Measurements from ENCODE around the gene PTPRR. TPM values are rescaled to one million over a fixed set of nuclear protein-coding genes. Genes with fewer than 3 reads are reported as not detected.

Gene PTPRR
- total and polyA plus RNA-seq, 2 donors (not counting 3 experiments of a cell fraction or from before 2014, with no cell fraction given) = 0.46 to 1.1 TPM

- Histone ChIP-seq H3K79me2 (ENCODE audit: control insufficient read depth, insufficient read depth, low read length) (no peaks in the 10 kb centered on the region), H4K20me1 (replicated peaks; ENCODE audit: control insufficient read depth, extremely low read depth, insufficient read depth, low read length) (no peaks in the 10 kb centered on the region), H3K4me2 (ENCODE audit: insufficient read depth, low read length) (no peak overlapping the region), H3K27ac (ENCODE audit: insufficient read depth, low read depth, low read length) (no peak overlapping the region), H3K9ac (replicated peaks; ENCODE audit: extremely low read depth, insufficient read depth, low read length) (no peak overlapping the region), H3K9me3 (replicated peaks; ENCODE audit: control insufficient read depth, insufficient read depth, low read length) (no peaks in the 10 kb centered on the region), H3K36me3 (ENCODE audit: control insufficient read depth in 2 of 2, extremely low read depth in 1 of 2, insufficient read depth in 2 of 2, low read length in 2 of 2) (no peaks in the 10 kb centered on the region), H3K27me3 (ENCODE audit: control insufficient read depth in 2 of 2, insufficient read depth in 2 of 2, low read length in 2 of 2) (no peaks in the 10 kb centered on the region), H3K9me1 (replicated peaks; ENCODE audit: control insufficient read depth, extremely low read depth, insufficient read depth, low read length) (no peaks in the 10 kb centered on the region), H3K4me3 (replicated peaks in 1 of 3; ENCODE audit: insufficient read depth in 1 of 3, low read depth in 1 of 3, low read length in 3 of 3) (no peak overlapping the region), H2AFZ (ENCODE audit: low read depth, low read length) (no peak overlapping the region), H3K4me1 (ENCODE audit: control insufficient read depth, extremely low read depth, insufficient read depth, low read length) (no peaks in the 10 kb centered on the region)
- no peak for TF ChIP-seq GATA2 (IDR thresholded peaks at IDR 0.05; ENCODE audit: insufficient read depth, insufficient read length, low read depth, low read length)
- TF ChIP-seq FOS (IDR thresholded peaks at IDR 0.05; ENCODE audit: borderline replicate concordance, insufficient read depth, low read length) = no peak
- TF ChIP-seq POLR2A (IDR thresholded peaks at IDR 0.05; ENCODE audit: low read depth, low read length) = no peak
- no peak for TF ChIP-seq JUN (IDR thresholded peaks at IDR 0.05; ENCODE audit: borderline replicate concordance, insufficient read depth, insufficient read length, low read depth)
- no peak for TF ChIP-seq MYC (IDR thresholded peaks at IDR 0.05; ENCODE audit: low read depth, low read length)
- TF ChIP-seq EZH2 (IDR thresholded peaks at IDR 0.05; ENCODE audit: borderline replicate concordance, low read depth, low read length, severe bottlenecking) = no peak
- no peak for TF ChIP-seq MAX (IDR thresholded peaks at IDR 0.05; ENCODE audit: insufficient read depth, insufficient read length)
- TF ChIP-seq POLR2AphosphoS5 (IDR thresholded peaks at IDR 0.05; ENCODE audit: insufficient read depth, low read depth, low read length) = no peak
- TF ChIP-seq CTCF (IDR thresholded peaks at IDR 0.05; ENCODE audit: extremely low read depth in 1 of 2, insufficient read depth in 1 of 2, low read depth in 1 of 2, low read length in 2 of 2) = no peak
- CTCF ChIA-PET = interaction anchor here (1.5 kb wide), 1 partner anchor 10 kb away, joined by 6 read pairs; no protein-coding TSS in a partner anchor
- POLR2A ChIA-PET = no interaction called here
- no TSS peak for BruUV-seq (replicated peaks)
- FAIRE-seq (no peak), DNase-seq (ENCODE audit: low read depth, low spot score) (no peak)
- dilution Hi-C loops (cut with MboI; ENCODE audit: extremely low pct_ligation_motif_present, low sequenced_read_pairs) = no loop called here
- intact Hi-C loops (cut with micrococcal nuclease) = no loop called here
These were observed 108.4 kb downstream of the PTPRR start for GRCh38 chr12:70812136-70812535.
